ENCODE data around the gene IMP4.

DNA sequence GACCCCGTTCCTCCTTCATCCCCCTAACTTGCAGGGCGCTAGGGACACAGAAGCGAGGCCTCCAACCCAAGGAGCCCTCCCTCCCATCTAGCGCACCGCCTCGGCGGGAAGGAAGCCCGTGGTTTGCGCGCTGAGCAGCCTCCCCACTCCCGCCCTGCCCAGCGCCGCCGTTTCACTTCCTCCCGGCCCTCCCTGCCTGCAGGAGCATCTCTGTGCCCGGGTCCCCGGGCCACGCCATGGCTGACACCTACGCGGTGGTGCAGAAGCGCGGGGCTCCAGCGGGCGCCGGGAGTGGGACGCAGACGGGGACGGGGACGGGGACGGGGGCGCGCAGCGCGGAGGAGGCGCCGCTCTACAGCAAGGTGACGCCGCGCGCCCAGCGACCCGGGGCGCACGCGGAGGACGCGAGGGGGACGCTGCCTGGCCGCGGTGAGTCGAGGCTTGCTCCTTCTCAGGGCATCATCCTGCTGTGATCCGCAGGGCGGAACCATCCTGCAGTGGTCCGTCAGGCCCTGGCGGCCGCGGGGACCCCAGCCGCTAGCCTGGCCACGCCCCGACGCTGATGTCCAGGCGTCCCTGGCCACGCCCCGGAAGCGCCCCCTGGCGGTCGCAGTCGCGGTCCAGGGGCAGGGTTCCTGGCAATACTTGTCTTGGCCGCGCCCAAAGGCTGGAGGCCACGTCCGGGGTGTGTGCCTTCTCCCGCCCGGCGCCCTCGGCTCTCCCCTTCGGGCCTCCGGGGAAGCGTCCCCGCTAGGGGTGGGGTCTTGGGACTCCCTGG, 29.5 kb downstream of the IMP4 start:
- TF ChIP-seq BRCA1 (IDR thresholded peaks at IDR 0.05; ENCODE audit: low read depth, low read length) = no peak
- peak; percentile 79; the same call in 1 of the 2 replicates for TF ChIP-seq RBBP5 (IDR thresholded peaks at IDR 0.05; ENCODE audit: borderline replicate concordance, low read depth, low read length)
- no peak for TF ChIP-seq FOSL1 (IDR thresholded peaks at IDR 0.05; ENCODE audit: insufficient read depth, low read depth, low read length)
- peak in 1 of 2 experiments; percentile 81; a peak in 1 of 3 replicates for TF ChIP-seq POLR2A (IDR thresholded peaks at IDR 0.05; ENCODE audit: control extremely low read depth in 1 of 2, low read depth in 2 of 2, low read length in 2 of 2)
- TF ChIP-seq, protein P1, sequence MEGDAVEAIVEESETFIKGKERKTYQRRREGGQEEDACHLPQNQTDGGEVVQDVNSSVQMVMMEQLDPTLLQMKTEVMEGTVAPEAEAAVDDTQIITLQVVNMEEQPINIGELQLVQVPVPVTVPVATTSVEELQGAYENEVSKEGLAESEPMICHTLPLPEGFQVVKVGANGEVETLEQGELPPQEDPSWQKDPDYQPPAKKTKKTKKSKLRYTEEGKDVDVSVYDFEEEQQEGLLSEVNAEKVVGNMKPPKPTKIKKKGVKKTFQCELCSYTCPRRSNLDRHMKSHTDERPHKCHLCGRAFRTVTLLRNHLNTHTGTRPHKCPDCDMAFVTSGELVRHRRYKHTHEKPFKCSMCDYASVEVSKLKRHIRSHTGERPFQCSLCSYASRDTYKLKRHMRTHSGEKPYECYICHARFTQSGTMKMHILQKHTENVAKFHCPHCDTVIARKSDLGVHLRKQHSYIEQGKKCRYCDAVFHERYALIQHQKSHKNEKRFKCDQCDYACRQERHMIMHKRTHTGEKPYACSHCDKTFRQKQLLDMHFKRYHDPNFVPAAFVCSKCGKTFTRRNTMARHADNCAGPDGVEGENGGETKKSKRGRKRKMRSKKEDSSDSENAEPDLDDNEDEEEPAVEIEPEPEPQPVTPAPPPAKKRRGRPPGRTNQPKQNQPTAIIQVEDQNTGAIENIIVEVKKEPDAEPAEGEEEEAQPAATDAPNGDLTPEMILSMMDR (IDR thresholded peaks at IDR 0.05; ENCODE audit: control extremely low read depth in 1 of 3, insufficient read depth in 1 of 3, low read depth in 1 of 3, low read length in 3 of 3) = peak; percentile 79 to 87 (median 82)
- TF ChIP-seq EGR1 (IDR thresholded peaks at IDR 0.05; ENCODE audit: borderline replicate concordance, low read depth, low read length) = 0 out of 2 replicates have a peak, but pooled peaks have one; percentile 47
- TF ChIP-seq POLR2AphosphoS5 (IDR thresholded peaks at IDR 0.05; ENCODE audit: low read depth, low read length) = peak; percentile 77
- no peak for TF ChIP-seq HDAC2 (IDR thresholded peaks at IDR 0.05; ENCODE audit: borderline replicate concordance in 1 of 2, low read depth in 2 of 2, low read length in 2 of 2)
- peak; percentile 3 to 63; a peak in 1 of 4 replicates for TF ChIP-seq SIN3A (conservative IDR thresholded peaks at IDR 0.05 in 1 of 2, IDR thresholded peaks at IDR 0.05 in 1 of 2; ENCODE audit: low read depth in 1 of 2, low read length in 2 of 2)
- TF ChIP-seq, protein P2, sequence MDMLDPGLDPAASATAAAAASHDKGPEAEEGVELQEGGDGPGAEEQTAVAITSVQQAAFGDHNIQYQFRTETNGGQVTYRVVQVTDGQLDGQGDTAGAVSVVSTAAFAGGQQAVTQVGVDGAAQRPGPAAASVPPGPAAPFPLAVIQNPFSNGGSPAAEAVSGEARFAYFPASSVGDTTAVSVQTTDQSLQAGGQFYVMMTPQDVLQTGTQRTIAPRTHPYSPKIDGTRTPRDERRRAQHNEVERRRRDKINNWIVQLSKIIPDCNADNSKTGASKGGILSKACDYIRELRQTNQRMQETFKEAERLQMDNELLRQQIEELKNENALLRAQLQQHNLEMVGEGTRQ (IDR thresholded peaks at IDR 0.05; ENCODE audit: low read length) = no peak
- peak in 1 of 2 experiments; percentile 2; a peak in 1 of 3 replicates for TF ChIP-seq EP300 (IDR thresholded peaks at IDR 0.05; ENCODE audit: borderline replicate concordance in 1 of 2, low read depth in 2 of 2, low read length in 2 of 2)
- TF ChIP-seq RNF2 (IDR thresholded peaks at IDR 0.05; ENCODE audit: borderline replicate concordance, low read depth, low read length, missing control alignments, poor library complexity, severe bottlenecking) = no peak
- no peak; the same call in 1 of the 2 replicates for TF ChIP-seq CHD2 (IDR thresholded peaks at IDR 0.05; ENCODE audit: low read length)

Measured in H1 (cell line).